ENCODE measurements around the gene CLDN5. TPM values are rescaled to one million over a fixed set of nuclear protein-coding genes. Genes with fewer than 3 reads are reported as not detected.

Gene CLDN5
- total and polyA plus RNA-seq, 2 experiments from 2014 or later = 2.0 to 3.2 TPM

- H3K36me3 ChIP-seq (ENCODE audit: insufficient read depth) = no peaks in the 10 kb centered on the region
- DNase-seq (ENCODE audit: low spot score) (no peak), ATAC-seq (no peak)
- H3K9me3 Mint-ChIP-seq = no peaks in the 10 kb centered on the region
- peaks cover 11% of the 10 kb centered on the region for H3K27me3 Mint-ChIP-seq (ENCODE audit: insufficient read depth, low read depth, poor library complexity)
- H3K4me2 ChIP-seq = no peak overlapping the region
- no peaks in the 10 kb centered on the region for H3K9me2 ChIP-seq (ENCODE audit: insufficient read depth)
- no peaks in the 10 kb centered on the region for H3K4me1 ChIP-seq (ENCODE audit: insufficient read depth)
- H3F3A ChIP-seq (replicated peaks; ENCODE audit: low read depth) = no peaks in the 10 kb centered on the region
- H3K27me3 ChIP-seq (ENCODE audit: insufficient read depth) = peaks cover 8% of the 10 kb centered on the region; the same call in 1 of the 2 replicates
- no peaks in the 10 kb centered on the region for H3K36me3 Mint-ChIP-seq (ENCODE audit: low read depth)
- TF ChIP-seq ZNF331 (CRISPR knock-in tag; IDR thresholded peaks at IDR 0.05; ENCODE audit: low read depth) = no peak
- TF ChIP-seq EZH2 (IDR thresholded peaks at IDR 0.05; ENCODE audit: low read depth, unreplicated experiment) = no peak
- no peak for TF ChIP-seq CREB1 (CRISPR knock-in tag; IDR thresholded peaks at IDR 0.05; ENCODE audit: low read depth)
- no peak for TF ChIP-seq CTCF (conservative IDR thresholded peaks at IDR 0.05; ENCODE audit: low read depth in 2 of 2)
- no peak for TF ChIP-seq JUNB (IDR thresholded peaks at IDR 0.05; ENCODE audit: unreplicated experiment)
- no peak for TF ChIP-seq EZH2phosphoT487 (IDR thresholded peaks at IDR 0.05; ENCODE audit: unreplicated experiment)
- TF ChIP-seq REST (IDR thresholded peaks at IDR 0.05; ENCODE audit: unreplicated experiment) = no peak
- no peak for TF ChIP-seq ZNF462 (CRISPR knock-in tag; IDR thresholded peaks at IDR 0.05)
- TF ChIP-seq ZNF114 (CRISPR knock-in tag; IDR thresholded peaks at IDR 0.05) = no peak
- TF ChIP-seq STAT1 (IDR thresholded peaks at IDR 0.05; ENCODE audit: unreplicated experiment) = no peak
- TF ChIP-seq NANOG (IDR thresholded peaks at IDR 0.05; ENCODE audit: borderline replicate concordance) = no peak
- TF ChIP-seq POLR2AphosphoS5 (IDR thresholded peaks at IDR 0.05; ENCODE audit: low read depth) = no peak
- TF ChIP-seq ETS1 (IDR thresholded peaks at IDR 0.05) = no peak
- H2AFZ ChIP-seq = no peak overlapping the region
- H3K4me3 Mint-ChIP-seq = no peak overlapping the region
- no peak overlapping the region for H3K27ac ChIP-seq (ENCODE audit: low read depth)
- H3K79me2 ChIP-seq (replicated peaks; ENCODE audit: insufficient read depth) = no peaks in the 10 kb centered on the region
- H4K20me1 ChIP-seq (replicated peaks; ENCODE audit: insufficient read depth) = no peaks in the 10 kb centered on the region
- H3K4me3 ChIP-seq = no peak overlapping the region
- peaks cover 3% of the 10 kb centered on the region; the same call in 1 of the 3 replicates for H3K4me1 Mint-ChIP-seq
- H3K27ac Mint-ChIP-seq = no peak overlapping the region
Observed at GRCh38 chr22:19529811-19530210, 5.6 kb upstream of the CLDN5 start.
